A549 (cell line): ENCODE data around the gene DACH1. TPM values are rescaled to one million over a fixed set of nuclear protein-coding genes. Genes with fewer than 3 reads are reported as not detected.

Experiments
- ATAC-seq, 2 experiments: fragments of 200-7000 bp in 1 of 2; fragments of >200 bp in 1 of 2; cut with Nextera tagmentation in 1 of 2; cut with Tn5 transposase in 1 of 2; 3 replicates each; pipeline versions ENCODE4 v1.8.0 to v1.9.1; 2018 to 2020; ENCODE audit warnings: mild to moderate bottlenecking in 1 of 2, moderate library complexity in 1 of 2
- CTCF ChIA-PET: fragments of 300-600 bp; sonication (Branson Sonifier 250); formaldehyde crosslinking; extraction: SDS; loops from one replicate; lab custom pipeline; 2021; ENCODE audit warnings: antibody characterized with exemption, inconsistent platforms; lab: Yijun Ruan, JAX
- POLR2A ChIA-PET: fragments of 350-600 bp; formaldehyde crosslinking; extraction: SDS; loops from one replicate; lab custom pipeline; 2021; ENCODE audit warnings: antibody characterized with exemption, inconsistent platforms; lab: Yijun Ruan, JAX
- DNase-seq, 2 experiments: peaks; one replicate each; pipeline versions ENCODE4 v3.0.0 to v3.0.0-alpha.2; 2011 to 2016; ENCODE audit warnings: low read depth in 1 of 2, low spot score in 1 of 2
- FAIRE-seq: peaks from 2 replicates; lab custom pipeline; 2011; peaks lifted over from hg19 to GRCh38; lab: Jason Lieb, UNC
- H3K27ac ChIP-seq, 2 experiments: fragments of >200 bp; sonication (Bioruptor Twin); formaldehyde crosslinking; 3 replicates each; pipeline ENCODE4 v1.5.1; 2016 to 2017
- H3K4me1 ChIP-seq: fragments of >200 bp; sonication (Bioruptor Twin); formaldehyde crosslinking; 3 replicates; pipeline ENCODE4 v1.6.1; 2016
- H3K4me2 ChIP-seq: fragments of >200 bp; sonication (Bioruptor Twin); formaldehyde crosslinking; 3 replicates; pipeline ENCODE4 v1.6.1; 2016
- H3K4me3 ChIP-seq: fragments of >200 bp; sonication (Bioruptor Twin); formaldehyde crosslinking; 3 replicates; pipeline ENCODE4 v1.5.1; 2016
- H3K9me3 ChIP-seq: fragments of >200 bp; sonication (Bioruptor Twin); formaldehyde crosslinking; 3 replicates; pipeline ENCODE4 v1.6.1; 2016
- CBX2 ChIP-seq: fragments of 200-600 bp; sonication (generic); IDR thresholded peaks from 2 replicates; pipeline ENCODE4 v1.6.1; 2016; ENCODE audit warnings: low read depth, mild to moderate bottlenecking, borderline replicate concordance
- CBX8 ChIP-seq: fragments of 200-600 bp; sonication (generic); IDR thresholded peaks from 2 replicates; pipeline ENCODE4 v1.6.1; 2016
- CEBPB ChIP-seq, 2 experiments: fragments of >200 bp in 1 of 2; sonication (Bioruptor Twin) in 1 of 2; formaldehyde crosslinking in 1 of 2; IDR thresholded peaks; 2 replicates each; pipeline ENCODE4 v1.6.1; 2012 to 2016
- CHD2 ChIP-seq: fragments of 150-350 bp; IDR thresholded peaks from 2 replicates; pipeline ENCODE4 v1.6.1; 2014; ENCODE audit warnings: low read length; ENCODE audit not compliant: partially characterized antibody
- E2F6 ChIP-seq: IDR thresholded peaks from 2 replicates; pipeline ENCODE4 v1.6.1; 2012; ENCODE audit warnings: low read depth, borderline replicate concordance
- EHF ChIP-seq: fragments of 250-450 bp; sonication (Bioruptor Pico); IDR thresholded peaks from 2 replicates; pipeline ENCODE4 v1.5.0; 2020; ENCODE audit warnings: mild to moderate bottlenecking
- ESRRA ChIP-seq: fragments of 150-350 bp; IDR thresholded peaks from 2 replicates; pipeline ENCODE4 v1.6.1; 2014; ENCODE audit warnings: mild to moderate bottlenecking, low read length, borderline replicate concordance
- FOSB ChIP-seq: fragments of 250-450 bp; sonication (Bioruptor Pico); IDR thresholded peaks from 2 replicates; pipeline ENCODE4 v1.5.0; 2020; ENCODE audit warnings: mild to moderate bottlenecking, moderate library complexity
- HES2 ChIP-seq: fragments of >200 bp; sonication (Bioruptor Twin); formaldehyde crosslinking; IDR thresholded peaks from 2 replicates; pipeline ENCODE4 v1.6.1; 2016
- HMGXB4 ChIP-seq: fragments of 250-450 bp; sonication (Bioruptor Pico); IDR thresholded peaks from 2 replicates; pipeline ENCODE4 v1.5.0; 2021; ENCODE audit warnings: mild to moderate bottlenecking, moderate library complexity, borderline replicate concordance
- JUN ChIP-seq, 2 experiments: fragments of >200 bp; sonication (Bioruptor Twin); formaldehyde crosslinking; IDR thresholded peaks; 2 replicates in 1 of 2; 3 replicates in 1 of 2; pipeline ENCODE4 v1.6.1; 2016 to 2017
- JUNB ChIP-seq: fragments of >200 bp; sonication (Bioruptor Twin); formaldehyde crosslinking; IDR thresholded peaks from 2 replicates; pipeline ENCODE4 v1.6.1; 2016
- KDM1A ChIP-seq: fragments of 200-600 bp; sonication (generic); IDR thresholded peaks from 2 replicates; pipeline ENCODE4 v1.6.1; 2016; ENCODE audit warnings: low read depth, mild to moderate bottlenecking
- MAZ ChIP-seq: fragments of 150-350 bp; IDR thresholded peaks from 2 replicates; pipeline ENCODE4 v1.6.1; 2014; ENCODE audit warnings: antibody characterized with exemption, low read depth, low read length, borderline replicate concordance
- NPAS2 ChIP-seq: fragments of 250-450 bp; sonication (Bioruptor Pico); IDR thresholded peaks from 2 replicates; pipeline ENCODE4 v1.8.0; 2022; ENCODE audit warnings: mild to moderate bottlenecking, moderate library complexity, borderline replicate concordance
- PBX3 ChIP-seq: IDR thresholded peaks from 2 replicates; pipeline ENCODE4 v1.6.1; 2012
- PHF8 ChIP-seq: fragments of 200-600 bp; sonication (generic); IDR thresholded peaks from 2 replicates; pipeline ENCODE4 v1.6.1; 2016; ENCODE audit warnings: low read depth, mild to moderate bottlenecking, antibody characterized with exemption, moderate library complexity, borderline replicate concordance
- SREBF2 ChIP-seq: fragments of 450-650 bp; IDR thresholded peaks from 2 replicates; pipeline ENCODE4 v1.6.1; 2014; ENCODE audit warnings: mild to moderate bottlenecking, moderate library complexity
- TP53 ChIP-seq: fragments of 250-450 bp; sonication (Bioruptor Pico); IDR thresholded peaks from 2 replicates; pipeline ENCODE4 v1.5.0; 2021; ENCODE audit warnings: mild to moderate bottlenecking, moderate library complexity
- USF2 ChIP-seq: fragments of 450-650 bp; IDR thresholded peaks from 2 replicates; pipeline ENCODE4 v1.6.1; 2014; ENCODE audit warnings: antibody characterized with exemption
- ZC3H11A ChIP-seq: fragments of 450-650 bp; IDR thresholded peaks from 2 replicates; pipeline ENCODE4 v1.6.1; 2014; ENCODE audit warnings: antibody characterized with exemption, mild to moderate bottlenecking
- ZNF302 ChIP-seq: fragments of 250-450 bp; sonication (Bioruptor Pico); IDR thresholded peaks from 2 replicates; pipeline ENCODE4 v1.9.0; 2021; ENCODE audit warnings: inconsistent platforms, mild to moderate bottlenecking, moderate library complexity
- WGBS: methylation state at CpG from one replicate; pipeline ENCODE4 v1.1.6; 2017; ENCODE audit errors: missing lambda C conversion rate; 5-methylcytosine and 5-hydroxymethylcytosine counted together
- polyA plus RNA-seq, 4 experiments: library from polyadenylated mRNA; depleted of rRNA in 3 of 4; stranded (reverse); fragments of >200 nt; fragmentation: RNase III in 1 of 4; extraction: RNeasy Plus Mini Kit Qiagen cat#74134 plus additional on column Dnase treatment in 1 of 4; gene quantifications; 2 replicates in 3 of 4; 3 replicates in 1 of 4; pipeline ENCODE4 v1.2.3, GENCODE V29; 2011 to 2017

The DACH1 gene
- polyA plus RNA-seq, 2 of the 4 experiments (the other 2 are of a cell fraction), result not detected

- POLR2A ChIA-PET, result no interaction called here
- no peaks in the 10 kb centered on the region for H3K4me1 ChIP-seq
- H3K27ac ChIP-seq, result no peak overlapping the region
- no peak overlapping the region for H3K4me2 ChIP-seq
- CTCF ChIA-PET, result no interaction called here
- DNase-seq (no peak), FAIRE-seq (no peak), ATAC-seq (no peak)
- no peaks in the 10 kb centered on the region for H3K9me3 ChIP-seq
- no peak overlapping the region for H3K4me3 ChIP-seq
- WGBS, result 20% methylated on average over 3 of the region's 3 CpGs
- TF ChIP-seq CBX8 (no peak), ESRRA (no peak)
Observed at GRCh38 chr13:71524245-71524612, 342.8 kb downstream of the DACH1 start.

- Histone ChIP-seq H3K27ac (no peak overlapping the region), H3K4me3 (no peak overlapping the region), H3K4me2 (no peak overlapping the region), H3K4me1 (no peaks in the 10 kb centered on the region), H3K9me3 (no peaks in the 10 kb centered on the region)
- 23% methylated on average over 4 of the region's 4 CpGs for WGBS
- FAIRE-seq (no peak), ATAC-seq (no peak), DNase-seq (no peak)
- CTCF ChIA-PET, result no interaction called here
- no peak for TF ChIP-seq FOSB (CRISPR knock-in tag)
- POLR2A ChIA-PET, result no interaction called here
Observed at GRCh38 chr13:71522941-71523526, 344.0 kb downstream of the DACH1 start.

GRCh38 chr13:71517004-71517403 lies 350.0 kb downstream of the DACH1 start:
- Histone ChIP-seq H3K4me2 (no peak overlapping the region), H3K9me3 (no peaks in the 10 kb centered on the region), H3K4me3 (no peak overlapping the region), H3K4me1 (no peaks in the 10 kb centered on the region), H3K27ac (no peak overlapping the region)
- POLR2A ChIA-PET, result no interaction called here
- no peak for FAIRE-seq
- TF ChIP-seq EHF (CRISPR knock-in tag) (no peak), TP53 (CRISPR knock-in tag) (no peak), HES2 (no peak), ZNF302 (no peak), SREBF2 (no peak), ZC3H11A (no peak), USF2 (no peak), HMGXB4 (CRISPR knock-in tag) (no peak), CBX2 (no peak), CHD2 (no peak), PBX3 (no peak), KDM1A (no peak), JUN (IDR thresholded peaks at IDR 0.05) (no peak), NPAS2 (CRISPR knock-in tag) (no peak), JUNB (no peak), PHF8 (no peak), E2F6 (no peak), CEBPB (IDR thresholded peaks at IDR 0.05) (no peak), MAZ (no peak)
- ATAC-seq, result no peak
- CTCF ChIA-PET, result no interaction called here
- DNase-seq, result no peak
- 14% methylated on average over 2 of the region's 2 CpGs for WGBS
